Fibroblast of lung (primary cell): ENCODE data around the gene HRNR.

Experiments used
- EZH2 ChIP-seq: IDR thresholded peaks from 2 replicates; pipeline ENCODE4 v1.5.1; 2012; ENCODE audit warnings: low read length, control low read depth, mild to moderate bottlenecking; ENCODE audit errors: missing control alignments
- TF ChIP-seq, protein P1 (sequence below), 2 donors: IDR thresholded peaks in 1 of 2; conservative IDR thresholded peaks in 1 of 2; 1 replicate in 1 of 2; 2 replicates in 1 of 2; pipeline ENCODE4 v1.5.1; 2011 to 2012; ENCODE audit warnings: low read length in 2 of 2, control low read depth in 1 of 2, inconsistent platforms in 1 of 2, low read depth in 1 of 2, mild to moderate bottlenecking in 1 of 2

DNA sequence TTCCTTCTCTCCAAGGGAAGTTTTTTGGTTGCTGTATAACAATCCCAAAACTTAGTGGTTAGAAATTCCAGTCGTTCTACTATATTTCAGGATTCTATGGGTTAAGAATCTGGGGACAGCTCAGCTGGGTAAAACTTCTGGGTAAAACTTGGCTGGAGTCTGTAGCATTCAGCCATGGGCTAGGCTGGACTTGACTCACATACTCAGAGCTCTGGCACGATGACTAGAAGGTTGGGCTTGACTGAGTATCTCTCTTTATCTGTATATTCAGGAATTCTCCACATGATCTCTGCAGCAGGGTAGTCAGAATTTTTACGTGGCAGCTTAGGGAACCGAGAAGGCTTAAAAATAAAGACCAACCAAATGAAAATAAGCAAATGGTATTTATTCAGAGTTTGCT, 28.2 kb upstream of the HRNR start:
- TF ChIP-seq, protein P1, sequence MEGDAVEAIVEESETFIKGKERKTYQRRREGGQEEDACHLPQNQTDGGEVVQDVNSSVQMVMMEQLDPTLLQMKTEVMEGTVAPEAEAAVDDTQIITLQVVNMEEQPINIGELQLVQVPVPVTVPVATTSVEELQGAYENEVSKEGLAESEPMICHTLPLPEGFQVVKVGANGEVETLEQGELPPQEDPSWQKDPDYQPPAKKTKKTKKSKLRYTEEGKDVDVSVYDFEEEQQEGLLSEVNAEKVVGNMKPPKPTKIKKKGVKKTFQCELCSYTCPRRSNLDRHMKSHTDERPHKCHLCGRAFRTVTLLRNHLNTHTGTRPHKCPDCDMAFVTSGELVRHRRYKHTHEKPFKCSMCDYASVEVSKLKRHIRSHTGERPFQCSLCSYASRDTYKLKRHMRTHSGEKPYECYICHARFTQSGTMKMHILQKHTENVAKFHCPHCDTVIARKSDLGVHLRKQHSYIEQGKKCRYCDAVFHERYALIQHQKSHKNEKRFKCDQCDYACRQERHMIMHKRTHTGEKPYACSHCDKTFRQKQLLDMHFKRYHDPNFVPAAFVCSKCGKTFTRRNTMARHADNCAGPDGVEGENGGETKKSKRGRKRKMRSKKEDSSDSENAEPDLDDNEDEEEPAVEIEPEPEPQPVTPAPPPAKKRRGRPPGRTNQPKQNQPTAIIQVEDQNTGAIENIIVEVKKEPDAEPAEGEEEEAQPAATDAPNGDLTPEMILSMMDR (conservative IDR thresholded peaks at IDR 0.05 in 1 of 2, IDR thresholded peaks at IDR 0.05 in 1 of 2; ENCODE audit: low read depth in 1 of 2, low read length in 2 of 2): no peak
- TF ChIP-seq EZH2: no peak
